BJ (cell line): ENCODE measurements around the gene ADORA3. TPM values are rescaled to one million over a fixed set of nuclear protein-coding genes. Genes with fewer than 3 reads are reported as not detected.

Experiments used
- CTCF ChIA-PET: fragments of 350-600 bp; formaldehyde crosslinking; extraction: SDS; loops from one replicate; lab custom pipeline; 2021; ENCODE audit warnings: antibody characterized with exemption, inconsistent platforms; lab: Yijun Ruan, JAX
- POLR2A ChIA-PET: fragments of 300-600 bp; sonication (Branson Sonifier 250); formaldehyde crosslinking; extraction: SDS; loops from one replicate; lab custom pipeline; 2021; ENCODE audit warnings: antibody characterized with exemption; lab: Charles Lee
- DNase-seq: peaks from one replicate; pipeline ENCODE4 v3.0.0-alpha.2; 2011; ENCODE audit warnings: low read depth
- H3K27me3 ChIP-seq: 2 replicates; pipeline ENCODE4 v1.6.0; 2011; ENCODE audit warnings: low read length; ENCODE audit not compliant: control insufficient read depth, insufficient read depth
- H3K36me3 ChIP-seq: 2 replicates; pipeline ENCODE4 v1.5.1; 2011; ENCODE audit warnings: low read length; ENCODE audit not compliant: control insufficient read depth, insufficient read depth
- H3K4me3 ChIP-seq: 2 replicates; pipeline ENCODE4 v1.5.1; 2011; ENCODE audit warnings: low read depth, mild to moderate bottlenecking, control low read depth, low read length
- polyA plus RNA-seq: library from polyadenylated mRNA; depleted of rRNA; stranded (reverse); fragments of >200 nt; gene quantifications from 2 replicates; pipeline ENCODE4 v1.2.3, GENCODE V29; 2011
- TF ChIP-seq, protein P1 (sequence below): IDR thresholded peaks from 2 replicates; pipeline ENCODE4 v1.5.1; 2011; ENCODE audit warnings: low read depth, mild to moderate bottlenecking, control low read depth, inconsistent platforms, low read length, moderate library complexity; ENCODE audit not compliant: insufficient read depth

Gene ADORA3
- polyA plus RNA-seq, 1 experiment, result not detected

DNA sequence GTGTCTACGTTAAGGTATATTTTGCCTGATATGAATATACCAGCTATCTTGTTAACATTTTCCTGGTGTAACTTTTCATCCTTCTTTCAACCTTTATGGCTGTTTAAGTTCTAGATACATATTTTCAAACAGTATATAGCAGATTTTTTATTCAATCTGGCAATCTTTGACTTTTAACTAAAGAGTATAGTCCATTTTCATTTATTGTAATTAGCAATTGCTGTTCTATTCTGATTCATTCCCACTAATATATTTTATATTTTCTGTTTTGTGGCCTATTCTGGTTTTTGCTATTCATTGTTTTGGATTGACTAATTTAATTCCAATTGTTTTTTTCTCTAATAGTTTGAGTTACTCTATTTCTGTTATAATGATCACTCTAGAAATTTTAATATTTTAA is 37.0 kb downstream of the ADORA3 start:
- no peak for DNase-seq
- ChIA-PET CTCF (interaction anchor here (1.2 kb wide), 1 partner anchor 28 kb away, joined by 3 read pairs; no protein-coding TSS in a partner anchor), POLR2A (no interaction called here)
- Histone ChIP-seq H3K36me3 (no peaks in the 10 kb centered on the region), H3K4me3 (no peak overlapping the region), H3K27me3 (no peaks in the 10 kb centered on the region)
- TF ChIP-seq, protein P1, sequence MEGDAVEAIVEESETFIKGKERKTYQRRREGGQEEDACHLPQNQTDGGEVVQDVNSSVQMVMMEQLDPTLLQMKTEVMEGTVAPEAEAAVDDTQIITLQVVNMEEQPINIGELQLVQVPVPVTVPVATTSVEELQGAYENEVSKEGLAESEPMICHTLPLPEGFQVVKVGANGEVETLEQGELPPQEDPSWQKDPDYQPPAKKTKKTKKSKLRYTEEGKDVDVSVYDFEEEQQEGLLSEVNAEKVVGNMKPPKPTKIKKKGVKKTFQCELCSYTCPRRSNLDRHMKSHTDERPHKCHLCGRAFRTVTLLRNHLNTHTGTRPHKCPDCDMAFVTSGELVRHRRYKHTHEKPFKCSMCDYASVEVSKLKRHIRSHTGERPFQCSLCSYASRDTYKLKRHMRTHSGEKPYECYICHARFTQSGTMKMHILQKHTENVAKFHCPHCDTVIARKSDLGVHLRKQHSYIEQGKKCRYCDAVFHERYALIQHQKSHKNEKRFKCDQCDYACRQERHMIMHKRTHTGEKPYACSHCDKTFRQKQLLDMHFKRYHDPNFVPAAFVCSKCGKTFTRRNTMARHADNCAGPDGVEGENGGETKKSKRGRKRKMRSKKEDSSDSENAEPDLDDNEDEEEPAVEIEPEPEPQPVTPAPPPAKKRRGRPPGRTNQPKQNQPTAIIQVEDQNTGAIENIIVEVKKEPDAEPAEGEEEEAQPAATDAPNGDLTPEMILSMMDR, result no peak

DNA sequence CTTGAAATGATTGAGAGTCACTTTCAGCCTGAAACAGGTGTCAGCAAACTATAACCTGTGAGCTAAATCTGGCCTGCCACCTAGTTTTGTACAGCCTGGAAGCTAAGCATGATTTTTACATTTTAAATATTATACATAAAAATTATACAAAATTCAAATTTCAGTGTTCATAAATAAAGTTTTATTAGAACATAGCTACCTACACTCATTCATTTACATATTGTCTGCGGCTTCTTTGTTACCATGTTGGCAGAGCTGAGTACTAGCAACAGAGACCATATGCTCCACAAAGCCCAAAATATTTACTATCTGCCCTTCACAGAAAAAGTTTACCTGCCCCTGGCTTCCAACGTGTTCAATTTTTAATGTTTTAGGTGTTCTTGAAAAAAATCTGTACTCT is 37.7 kb downstream of the ADORA3 start:
- Histone ChIP-seq H3K36me3 (no peaks in the 10 kb centered on the region), H3K4me3 (no peak overlapping the region), H3K27me3 (no peaks in the 10 kb centered on the region)
- DNase-seq, result no peak
- ChIA-PET CTCF (interaction anchor here (1.1 to 1.2 kb wide), 2 partner anchors 13 to 27 kb away, joined by 3 to 4 read pairs; no protein-coding TSS in a partner anchor), POLR2A (no interaction called here)
- TF ChIP-seq, protein P1, result no peak

DNA sequence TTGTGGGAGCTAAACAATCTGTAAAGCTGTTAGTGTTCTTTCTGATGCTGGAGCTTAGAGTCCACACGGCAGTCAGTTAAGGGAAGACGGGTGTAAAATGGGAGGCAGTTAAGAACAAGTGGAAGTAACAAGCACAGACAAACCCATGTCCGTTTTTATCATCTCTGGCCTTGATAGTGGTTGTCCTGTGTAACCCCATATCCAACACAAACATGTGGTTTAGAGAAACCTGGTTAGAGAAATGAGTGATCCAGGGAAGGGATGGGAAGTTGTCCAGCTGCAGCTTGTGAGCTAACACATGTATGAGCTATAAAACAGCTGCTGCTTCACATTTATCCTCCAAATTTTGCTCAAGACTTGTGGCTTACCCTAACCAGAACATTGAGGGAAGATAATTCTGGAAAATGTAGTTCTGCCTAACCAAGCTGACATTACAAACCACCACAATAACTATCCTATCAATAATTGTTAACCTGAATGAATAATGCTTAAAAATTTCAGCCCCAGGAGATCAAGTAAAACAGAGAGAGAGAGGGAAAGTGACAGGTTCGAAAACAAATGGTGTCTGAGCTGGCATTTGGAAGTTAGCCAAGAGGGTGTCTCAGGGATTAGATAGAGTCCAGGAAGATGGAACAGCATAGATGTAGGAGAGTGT is 40.3 kb downstream of the ADORA3 start:
- POLR2A ChIA-PET, result interaction anchor here (0.7 kb wide), 1 partner anchor 326 kb away, joined by 4 read pairs; no protein-coding TSS in a partner anchor
- H3K36me3 ChIP-seq, result peaks cover 4% of the 10 kb centered on the region
- CTCF ChIA-PET, result no interaction called here
- H3K27me3 ChIP-seq, result no peaks in the 10 kb centered on the region
- TF ChIP-seq, protein P1, result no peak
- DNase-seq, result no peak
- no peak overlapping the region for H3K4me3 ChIP-seq

DNA sequence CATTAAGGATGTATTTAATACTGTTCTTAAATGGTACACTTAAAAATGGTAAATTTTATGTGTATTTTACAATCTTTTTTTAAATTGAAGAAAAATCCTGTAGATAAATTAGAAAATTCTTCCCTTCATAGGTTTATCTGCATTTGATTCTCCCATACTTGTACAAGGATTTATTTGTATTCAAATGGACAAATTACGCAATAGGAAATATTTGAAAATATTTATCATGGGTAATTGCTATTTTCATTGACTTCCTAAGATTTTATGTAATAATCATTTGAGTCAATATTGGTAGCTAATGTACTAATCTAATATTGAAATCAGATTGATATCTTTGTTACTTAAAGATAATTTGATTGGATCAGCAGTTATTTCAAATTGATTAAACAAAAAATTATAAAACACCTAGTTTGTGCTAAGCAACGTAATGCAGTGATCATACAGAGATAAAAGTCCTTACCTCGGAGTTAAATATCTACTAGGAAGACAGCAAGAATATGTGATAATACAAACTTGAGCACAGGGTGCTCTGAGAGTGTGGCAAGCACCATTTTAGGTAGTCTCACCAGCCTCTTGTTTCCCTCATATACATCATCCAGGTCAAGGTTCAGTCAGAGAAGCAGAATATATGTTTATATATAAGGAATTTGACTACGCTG is 40.9 kb downstream of the ADORA3 start:
- H3K36me3 ChIP-seq, result peaks cover 4% of the 10 kb centered on the region
- CTCF ChIA-PET, result no interaction called here
- TF ChIP-seq, protein P1, result no peak
- H3K4me3 ChIP-seq, result no peak overlapping the region
- no peaks in the 10 kb centered on the region for H3K27me3 ChIP-seq
- POLR2A ChIA-PET, result interaction anchor here (0.7 kb wide), 1 partner anchor 327 kb away, joined by 4 read pairs; no protein-coding TSS in a partner anchor
- no peak for DNase-seq

DNA sequence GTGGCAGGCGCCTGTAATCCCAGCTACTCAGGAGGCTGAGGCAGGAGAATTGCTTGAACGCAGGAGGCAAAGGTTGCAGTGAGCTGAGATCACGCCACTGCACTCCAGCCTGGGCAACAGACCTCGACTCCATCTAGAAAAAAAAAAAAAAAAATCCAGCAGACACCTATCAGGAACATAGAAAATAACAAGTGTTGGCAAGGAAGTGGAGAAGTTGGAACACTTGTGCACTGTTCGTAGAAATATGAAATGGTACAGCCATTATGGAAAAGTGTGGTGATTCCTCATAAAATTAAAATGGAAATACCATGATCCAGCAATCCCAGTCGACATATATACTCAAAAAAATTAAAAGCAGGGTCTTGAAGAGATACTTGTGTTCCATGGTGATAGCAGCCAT is 41.7 kb downstream of the ADORA3 start:
- CTCF ChIA-PET, result no interaction called here
- no peaks in the 10 kb centered on the region for H3K27me3 ChIP-seq
- TF ChIP-seq, protein P1, result no peak
- peaks cover 6% of the 10 kb centered on the region for H3K36me3 ChIP-seq
- no peak overlapping the region for H3K4me3 ChIP-seq
- POLR2A ChIA-PET, result no interaction called here
- DNase-seq, result no peak
